Fibroblast of lung (primary cell): Measurements from ENCODE around the gene DENND4A. TPM values are rescaled to one million over a fixed set of nuclear protein-coding genes. Genes with fewer than 3 reads are reported as not detected.

ENCODE experiments used
- DNase-seq, 2 donors: peaks; one replicate each; pipeline versions ENCODE4 v3.0.0 to v3.0.0-alpha.2; 2010; ENCODE audit warnings: low read depth in 2 of 2
- H2AFZ ChIP-seq: 2 replicates; pipeline ENCODE4 v1.5.1; 2012; ENCODE audit warnings: low read length, control low read depth, inconsistent platforms
- H3K27ac ChIP-seq: 2 replicates; pipeline ENCODE4 v1.5.1; 2011; ENCODE audit warnings: low read length, control low read depth; ENCODE audit not compliant: insufficient read depth
- H3K27me3 ChIP-seq: 2 replicates; pipeline ENCODE4 v1.5.1; 2011; ENCODE audit warnings: mild to moderate bottlenecking, low read length; ENCODE audit not compliant: control insufficient read depth, insufficient read depth
- H3K36me3 ChIP-seq: 2 replicates; pipeline ENCODE4 v1.5.1; 2011; ENCODE audit warnings: low read length; ENCODE audit not compliant: control insufficient read depth, insufficient read depth
- H3K4me1 ChIP-seq: 2 replicates; pipeline ENCODE4 v1.5.1; 2011; ENCODE audit warnings: low read length; ENCODE audit not compliant: control insufficient read depth, insufficient read depth; ENCODE audit errors: extremely low read depth
- H3K4me2 ChIP-seq: 2 replicates; pipeline ENCODE4 v1.5.1; 2011; ENCODE audit warnings: low read length, control low read depth; ENCODE audit not compliant: insufficient read depth; ENCODE audit errors: extremely low read depth
- H3K4me3 ChIP-seq, 4 experiments: fragments of 200-600 bp in 1 of 4; sonication (generic) in 1 of 4; replicated peaks in 1 of 4; 2 replicates each; pipeline ENCODE4 v1.5.1; 2011 to 2016; ENCODE audit warnings: low read length in 4 of 4, low read depth in 3 of 4, mild to moderate bottlenecking in 3 of 4, control low read depth in 2 of 4, inconsistent platforms in 1 of 4, mixed read lengths in 1 of 4; ENCODE audit not compliant: insufficient read depth in 1 of 4; ENCODE audit errors: control extremely low read depth in 1 of 4
- H3K79me2 ChIP-seq: 2 replicates; pipeline ENCODE4 v1.5.1; 2012; ENCODE audit warnings: mild to moderate bottlenecking, low read length, inconsistent platforms; ENCODE audit not compliant: control insufficient read depth, insufficient read depth
- H3K9ac ChIP-seq: 2 replicates; pipeline ENCODE4 v1.5.1; 2011; ENCODE audit warnings: mild to moderate bottlenecking, low read length, control low read depth; ENCODE audit not compliant: insufficient read depth
- H3K9me3 ChIP-seq: 2 replicates; pipeline ENCODE4 v1.5.1; 2012; ENCODE audit warnings: low read depth, low read length; ENCODE audit not compliant: control insufficient read depth, insufficient read depth
- H4K20me1 ChIP-seq: 2 replicates; pipeline ENCODE4 v1.5.1; 2011; ENCODE audit warnings: low read length; ENCODE audit not compliant: control insufficient read depth, insufficient read depth; ENCODE audit errors: extremely low read depth
- CTCF ChIP-seq, 2 donors: IDR thresholded peaks in 1 of 2; conservative IDR thresholded peaks in 1 of 2; 1 replicate in 1 of 2; 2 replicates in 1 of 2; pipeline ENCODE4 v1.5.1; 2011 to 2012; ENCODE audit warnings: low read length in 2 of 2, control low read depth in 1 of 2, inconsistent platforms in 1 of 2, low read depth in 1 of 2, mild to moderate bottlenecking in 1 of 2
- EZH2 ChIP-seq: IDR thresholded peaks from 2 replicates; pipeline ENCODE4 v1.5.1; 2012; ENCODE audit warnings: low read length, control low read depth, mild to moderate bottlenecking; ENCODE audit errors: missing control alignments
- polyA plus RNA-seq, 2 donors: library from polyadenylated mRNA; depleted of rRNA in 1 of 2; stranded (reverse) in 1 of 2; unstranded in 1 of 2; fragments of >200 nt; gene quantifications; 2 replicates each; pipeline ENCODE4 v1.2.1, GENCODE V29; 2011 to 2012; ENCODE audit warnings: missing spikeins in 1 of 2
- total RNA-seq: library from RNA; depleted of rRNA; stranded (reverse); fragments of >200 nt; gene quantifications from 2 replicates; pipeline ENCODE4 v1.2.1, GENCODE V29; 2014

Gene DENND4A
- total and polyA plus RNA-seq, 2 donors (not counting 1 experiment from before 2014, with no cell fraction given), result 16.7 to 30.6 TPM

DNA sequence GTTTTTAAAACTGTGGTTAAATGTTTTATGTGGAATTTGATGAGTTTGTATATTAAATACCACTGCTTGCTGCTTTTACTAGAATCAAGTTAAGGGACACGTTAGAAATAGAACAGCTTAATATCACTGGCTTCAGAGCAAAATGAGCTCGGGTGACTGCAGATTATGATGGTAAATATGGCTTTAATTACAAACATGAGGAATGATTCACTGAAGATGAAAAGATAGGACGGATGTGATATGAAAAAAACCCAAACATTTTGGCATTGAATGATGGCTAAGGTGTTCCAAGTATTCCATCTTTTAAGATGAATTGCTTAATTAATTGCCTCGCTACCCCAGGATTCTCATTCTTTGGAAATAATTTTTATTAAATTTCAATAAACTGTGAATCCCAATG is 136.6 kb downstream of the DENND4A start:
- Histone ChIP-seq H3K36me3 (no peaks in the 10 kb centered on the region), H3K27me3 (no peaks in the 10 kb centered on the region), H3K27ac (no peak overlapping the region), H2AFZ (no peak overlapping the region), H3K4me3 (no peak overlapping the region), H3K9ac (no peak overlapping the region), H3K79me2 (no peaks in the 10 kb centered on the region), H3K4me1 (peaks cover 13% of the 10 kb centered on the region), H3K4me2 (no peak overlapping the region), H3K9me3 (no peaks in the 10 kb centered on the region), H4K20me1 (no peaks in the 10 kb centered on the region)
- DNase-seq, result no peak
- TF ChIP-seq EZH2 (no peak), CTCF (conservative IDR thresholded peaks at IDR 0.05 in 1 of 2, IDR thresholded peaks at IDR 0.05 in 1 of 2; ENCODE audit: low read depth in 1 of 2, low read length in 2 of 2) (no peak)

GRCh38 chr15:65655026-65655425 is 137.1 kb downstream of the DENND4A start:
- TF ChIP-seq EZH2, result no peak
- TF ChIP-seq CTCF (conservative IDR thresholded peaks at IDR 0.05 in 1 of 2, IDR thresholded peaks at IDR 0.05 in 1 of 2; ENCODE audit: low read depth in 1 of 2, low read length in 2 of 2), result no peak
- Histone ChIP-seq H4K20me1 (no peaks in the 10 kb centered on the region), H3K27ac (no peak overlapping the region), H3K4me1 (peaks cover 13% of the 10 kb centered on the region), H3K9me3 (no peaks in the 10 kb centered on the region), H3K9ac (no peak overlapping the region), H3K36me3 (no peaks in the 10 kb centered on the region), H2AFZ (no peak overlapping the region), H3K4me3 (no peak overlapping the region), H3K27me3 (no peaks in the 10 kb centered on the region), H3K4me2 (no peak overlapping the region), H3K79me2 (no peaks in the 10 kb centered on the region)
- DNase-seq, result peak in 1 of 2 donors; percentile 71

GRCh38 chr15:65653801-65654521 is 138.1 kb downstream of the DENND4A start:
- Histone ChIP-seq H3K4me3 (no peak overlapping the region), H3K9me3 (no peaks in the 10 kb centered on the region), H2AFZ (no peak overlapping the region), H3K27ac (peak overlapping the region; percentile 29), H3K4me2 (no peak overlapping the region), H4K20me1 (no peaks in the 10 kb centered on the region), H3K9ac (no peak overlapping the region), H3K36me3 (no peaks in the 10 kb centered on the region), H3K4me1 (peaks cover 13% of the 10 kb centered on the region), H3K79me2 (no peaks in the 10 kb centered on the region), H3K27me3 (no peaks in the 10 kb centered on the region)
- TF ChIP-seq EZH2 (no peak), CTCF (conservative IDR thresholded peaks at IDR 0.05 in 1 of 2, IDR thresholded peaks at IDR 0.05 in 1 of 2; ENCODE audit: low read depth in 1 of 2, low read length in 2 of 2) (no peak)
- peak in 1 of 2 donors; percentile 50 for DNase-seq
